Amygdala (tissue), 56 donors: Measurements from ENCODE around the gene P3H4.

Source experiments
- DNase-seq, 56 donors: peaks; one replicate each; lab custom pipeline; 2025; lab: John Stamatoyannopoulos, UW

The P3H4 gene

GRCh38 chr17:41796121-41796895, 15.4 kb downstream of the P3H4 start:
- no peak for DNase-seq

- DNase-seq = no peak
Measured at GRCh38 chr17:41794540-41794975, 17.2 kb downstream of the P3H4 start.

GRCh38 chr17:41793784-41794539, 17.8 kb downstream of the P3H4 start:
- no peak for DNase-seq

GRCh38 chr17:41792845-41793783, 18.6 kb downstream of the P3H4 start:
- no peak for DNase-seq

- no peak for DNase-seq
Measured at GRCh38 chr17:41787021-41787418, 24.7 kb downstream of the P3H4 start.

- peak; percentile 49 to 100 (median 99) for DNase-seq
Measured at GRCh38 chr17:41786227-41787020, 25.3 kb downstream of the P3H4 start, which contains the start of gene JUP. Gene JUP (minus strand): TSS chr17:41786711. CDS start chr17:41771854, 14,857 bp downstream.

- DNase-seq = no peak
Measured at GRCh38 chr17:41785859-41786226, 25.9 kb downstream of the P3H4 start.

- no peak for DNase-seq
Measured at GRCh38 chr17:41785091-41785858, 26.5 kb downstream of the P3H4 start.

- DNase-seq = no peak
Measured at GRCh38 chr17:41784207-41784744, 27.5 kb downstream of the P3H4 start.

- no peak for DNase-seq
Measured at GRCh38 chr17:41782142-41782541, 29.6 kb downstream of the P3H4 start.

GRCh38 chr17:41781404-41782110, 30.2 kb downstream of the P3H4 start:
- no peak for DNase-seq

GRCh38 chr17:41779954-41780353, 31.8 kb downstream of the P3H4 start:
- no peak for DNase-seq

- DNase-seq = peak in 27 of 56 donors; percentile 11 to 58 (median 33)
Measured at GRCh38 chr17:41777574-41778188, 34.1 kb downstream of the P3H4 start.

GRCh38 chr17:41777157-41777573, 34.6 kb downstream of the P3H4 start:
- DNase-seq = peak in 6 of 56 donors; percentile 20 to 58 (median 44)

GRCh38 chr17:41776262-41776900, 35.4 kb downstream of the P3H4 start:
- peak in 12 of 56 donors; percentile 18 to 44 (median 22) for DNase-seq

- peak in 48 of 56 donors; percentile 12 to 83 (median 47) for DNase-seq
Measured at GRCh38 chr17:41775394-41776226, 36.1 kb downstream of the P3H4 start.
